Sigmoid colon (tissue), 3 donors: ENCODE measurements around the gene POLR2M.

ENCODE experiments used
- CTCF ChIP-seq, 4 experiments: fragments of 450-650 bp in 3 of 4; fragments of 200-600 bp in 1 of 4; IDR thresholded peaks; one replicate each; pipeline ENCODE4 v1.5.1; 2016 to 2019; ENCODE audit warnings: antibody characterized with exemption in 4 of 4, mild to moderate bottlenecking in 3 of 4, moderate library complexity in 2 of 4
- POLR2A ChIP-seq, 2 donors: fragments of 450-650 bp; IDR thresholded peaks; one replicate each; pipeline ENCODE4 v1.6.1; 2016; ENCODE audit warnings: antibody characterized with exemption in 2 of 2, mild to moderate bottlenecking in 2 of 2, moderate library complexity in 2 of 2

GRCh38 chr15:57720867-57721266 lies 14.4 kb downstream of the POLR2M start:
- TF ChIP-seq CTCF (IDR thresholded peaks at IDR 0.05) = no peak
- TF ChIP-seq POLR2A (IDR thresholded peaks at IDR 0.05) = no peak
